RWPE2 (cell line): ENCODE results near the gene DMBX1.

Experiments used
- ATAC-seq: fragments of 200-7000 bp; cut with Tn5 transposase; 3 replicates; pipeline ENCODE4 v1.9.1; 2021; ENCODE audit warnings: low read depth
- DNase-seq: peaks from one replicate; pipeline ENCODE4 v3.0.0-alpha.2; 2020; ENCODE audit warnings: low spot score
- H3K27ac ChIP-seq: fragments of 450-650 bp; 2 replicates; pipeline ENCODE4 v1.5.1; 2017; ENCODE audit warnings: mild to moderate bottlenecking; ENCODE audit not compliant: poor library complexity, severe bottlenecking
- H3K27me3 ChIP-seq: fragments of 250-450 bp; sonication (Bioruptor Pico); 2 replicates; pipeline ENCODE4 v1.5.1; 2021; ENCODE audit warnings: mild to moderate bottlenecking, moderate library complexity; ENCODE audit not compliant: insufficient read depth, poor library complexity, severe bottlenecking
- H3K36me3 ChIP-seq: fragments of 250-450 bp; sonication (Bioruptor Pico); 2 replicates; pipeline ENCODE4 v1.5.1; 2020; ENCODE audit warnings: low read depth, mild to moderate bottlenecking, moderate library complexity
- H3K4me1 ChIP-seq: fragments of 250-450 bp; sonication (Bioruptor Pico); 2 replicates; pipeline ENCODE4 v1.5.1; 2021; ENCODE audit warnings: mild to moderate bottlenecking, moderate library complexity; ENCODE audit not compliant: insufficient read depth, poor library complexity, severe bottlenecking
- H3K4me3 ChIP-seq: fragments of 250-450 bp; sonication (Bioruptor Pico); 2 replicates; pipeline ENCODE4 v1.5.1; 2021; ENCODE audit warnings: mild to moderate bottlenecking, moderate library complexity; ENCODE audit not compliant: severe bottlenecking
- H3K9me3 ChIP-seq: fragments of 250-450 bp; sonication (Bioruptor Pico); 2 replicates; pipeline ENCODE4 v1.5.1; 2021; ENCODE audit warnings: mild to moderate bottlenecking, moderate library complexity; ENCODE audit not compliant: severe bottlenecking
- TF ChIP-seq, protein P1 (sequence below): fragments of 450-650 bp; IDR thresholded peaks from one replicate; pipeline ENCODE4 v1.5.1; 2017; ENCODE audit warnings: mild to moderate bottlenecking, moderate library complexity; ENCODE audit not compliant: poor library complexity, severe bottlenecking

Gene DMBX1

DNA sequence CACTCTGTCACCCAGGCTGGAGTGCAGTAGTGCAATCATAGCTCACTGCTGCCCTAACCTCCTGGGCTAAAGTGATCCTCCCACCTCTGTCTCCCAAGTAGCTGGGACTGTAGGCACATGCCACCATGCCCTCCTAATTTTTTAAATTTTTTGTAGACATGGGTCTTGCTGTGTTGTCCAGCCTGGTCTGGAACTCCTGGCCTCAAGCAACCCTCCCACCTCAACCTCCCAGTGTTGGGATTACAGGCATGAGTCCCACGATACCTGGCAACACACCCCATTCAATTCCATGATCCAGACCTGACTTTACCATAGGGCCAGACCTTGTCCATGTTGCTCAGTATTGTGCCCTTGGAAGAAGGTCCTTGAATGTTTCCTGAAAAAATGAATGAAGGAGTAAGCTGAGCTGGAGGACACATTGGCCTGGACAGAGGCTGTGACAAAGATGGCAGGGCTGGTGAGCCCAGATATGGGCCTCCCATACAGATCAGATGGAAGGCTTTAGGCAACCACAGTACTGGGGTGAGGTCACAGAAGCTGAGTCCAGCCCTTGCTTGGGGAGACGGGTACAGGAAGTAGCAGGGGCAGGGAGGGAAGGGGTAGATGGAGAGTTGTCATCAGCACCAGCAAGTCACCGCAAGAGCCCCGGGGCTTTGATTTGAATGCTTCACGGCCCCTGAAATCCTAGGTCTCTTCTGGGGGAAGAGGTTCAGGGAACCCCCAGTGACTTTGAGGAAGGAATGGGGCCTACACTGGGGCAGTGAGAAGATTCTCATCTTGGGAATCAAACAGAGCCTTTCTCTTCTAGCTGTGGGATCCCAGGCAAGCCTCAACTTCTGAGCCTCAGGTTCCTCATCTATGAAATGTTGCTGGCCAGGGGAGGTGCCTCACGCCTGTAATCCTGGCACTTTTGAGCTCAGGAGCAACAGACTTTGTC lies 40.1 kb upstream of the DMBX1 start:
- H3K9me3 ChIP-seq = no peaks in the 10 kb centered on the region
- H3K4me1 ChIP-seq = no peaks in the 10 kb centered on the region
- TF ChIP-seq, protein P1, sequence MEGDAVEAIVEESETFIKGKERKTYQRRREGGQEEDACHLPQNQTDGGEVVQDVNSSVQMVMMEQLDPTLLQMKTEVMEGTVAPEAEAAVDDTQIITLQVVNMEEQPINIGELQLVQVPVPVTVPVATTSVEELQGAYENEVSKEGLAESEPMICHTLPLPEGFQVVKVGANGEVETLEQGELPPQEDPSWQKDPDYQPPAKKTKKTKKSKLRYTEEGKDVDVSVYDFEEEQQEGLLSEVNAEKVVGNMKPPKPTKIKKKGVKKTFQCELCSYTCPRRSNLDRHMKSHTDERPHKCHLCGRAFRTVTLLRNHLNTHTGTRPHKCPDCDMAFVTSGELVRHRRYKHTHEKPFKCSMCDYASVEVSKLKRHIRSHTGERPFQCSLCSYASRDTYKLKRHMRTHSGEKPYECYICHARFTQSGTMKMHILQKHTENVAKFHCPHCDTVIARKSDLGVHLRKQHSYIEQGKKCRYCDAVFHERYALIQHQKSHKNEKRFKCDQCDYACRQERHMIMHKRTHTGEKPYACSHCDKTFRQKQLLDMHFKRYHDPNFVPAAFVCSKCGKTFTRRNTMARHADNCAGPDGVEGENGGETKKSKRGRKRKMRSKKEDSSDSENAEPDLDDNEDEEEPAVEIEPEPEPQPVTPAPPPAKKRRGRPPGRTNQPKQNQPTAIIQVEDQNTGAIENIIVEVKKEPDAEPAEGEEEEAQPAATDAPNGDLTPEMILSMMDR = no peak
- no peaks in the 10 kb centered on the region for H3K36me3 ChIP-seq
- no peak overlapping the region for H3K27ac ChIP-seq
- no peak overlapping the region for H3K4me3 ChIP-seq
- DNase-seq = no peak
- no peak for ATAC-seq
- H3K27me3 ChIP-seq = peaks cover 25% of the 10 kb centered on the region

- Histone ChIP-seq H3K4me1 (no peaks in the 10 kb centered on the region), H3K36me3 (no peaks in the 10 kb centered on the region), H3K9me3 (no peaks in the 10 kb centered on the region), H3K27ac (no peak overlapping the region), H3K4me3 (no peak overlapping the region), H3K27me3 (peaks cover 27% of the 10 kb centered on the region)
- TF ChIP-seq, protein P1 = no peak
- no peak for DNase-seq
- no peak for ATAC-seq
These were observed 39.5 kb upstream of the DMBX1 start for GRCh38 chr1:46450160-46450517.

GRCh38 chr1:46451948-46452930 lies 37.4 kb upstream of the DMBX1 start:
- no peak overlapping the region for H3K4me3 ChIP-seq
- H3K36me3 ChIP-seq = no peaks in the 10 kb centered on the region
- no peaks in the 10 kb centered on the region for H3K4me1 ChIP-seq
- no peak overlapping the region for H3K27ac ChIP-seq
- no peaks in the 10 kb centered on the region for H3K9me3 ChIP-seq
- DNase-seq (no peak), ATAC-seq (no peak; the same call in 2 of the 3 replicates)
- peaks cover 24% of the 10 kb centered on the region for H3K27me3 ChIP-seq
- TF ChIP-seq, protein P1 = no peak

GRCh38 chr1:46452931-46453325 lies 36.7 kb upstream of the DMBX1 start:
- H3K9me3 ChIP-seq = no peaks in the 10 kb centered on the region
- DNase-seq (no peak), ATAC-seq (no peak)
- peaks cover 17% of the 10 kb centered on the region for H3K27me3 ChIP-seq
- TF ChIP-seq, protein P1 = no peak
- H3K36me3 ChIP-seq = no peaks in the 10 kb centered on the region
- no peak overlapping the region for H3K4me3 ChIP-seq
- no peaks in the 10 kb centered on the region for H3K4me1 ChIP-seq
- H3K27ac ChIP-seq = no peak overlapping the region
